Keratinocyte (primary cell): ENCODE measurements around the gene NES.

Source experiments
- CTCF ChIP-seq, 3 experiments: IDR thresholded peaks in 1 of 3; conservative IDR thresholded peaks in 1 of 3; optimal IDR thresholded peaks in 1 of 3; 2 replicates in 2 of 3; 3 replicates in 1 of 3; pipeline versions ENCODE3 to v1.5.1; 2011; ENCODE audit warnings: low read length in 3 of 3, mild to moderate bottlenecking in 3 of 3, moderate library complexity in 2 of 3, control low read depth in 1 of 3, inconsistent platforms in 1 of 3; ENCODE audit not compliant: insufficient read depth in 2 of 3; ENCODE audit errors: extremely low read depth in 1 of 3
- EZH2 ChIP-seq: IDR thresholded peaks from one replicate; pipeline ENCODE4 v1.6.1; 2012; ENCODE audit warnings: inconsistent platforms, mild to moderate bottlenecking, low read length, moderate library complexity

DNA sequence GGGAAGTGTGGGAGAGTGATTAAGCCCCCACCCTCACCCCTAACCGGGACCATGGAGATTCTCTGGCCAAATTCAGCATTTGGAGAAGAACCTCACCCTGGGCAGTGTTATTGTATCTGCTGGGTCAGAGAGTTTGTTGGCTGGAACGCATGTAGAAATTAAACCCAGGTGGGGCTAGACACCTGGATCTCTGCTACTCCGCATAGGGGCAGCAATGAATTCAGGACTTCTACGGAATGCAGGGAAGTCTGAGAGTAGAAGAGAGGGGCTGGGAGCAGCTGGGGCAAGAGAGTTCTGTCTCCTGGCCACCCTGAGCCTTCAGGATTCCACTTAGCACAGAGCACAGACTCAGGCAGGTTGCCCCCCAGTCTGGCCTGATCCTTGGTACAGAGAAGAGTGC lies 31.8 kb upstream of the NES start:
- TF ChIP-seq CTCF (optimal IDR thresholded peaks at IDR 0.05 in 1 of 3, IDR thresholded peaks at IDR 0.05 in 1 of 3, conservative IDR thresholded peaks at IDR 0.05 in 1 of 3; ENCODE audit: extremely low read depth in 1 of 3, insufficient read depth in 2 of 3, low read length in 3 of 3) (no peak), EZH2 (no peak)
